Measurements from ENCODE around the gene AR.
"Not testable (repeated sequence)": the region's sequence is repeated elsewhere in the genome, so short reads cannot be mapped to it uniquely, and the experiment has no call there.

AR gene

GRCh38 chrX:67651437-67652142 is 107.8 kb downstream of the AR start:
- DNase-seq = no peak

GRCh38 chrX:67652543-67652942 is 108.7 kb downstream of the AR start:
- no peak for DNase-seq

GRCh38 chrX:67654301-67654700 is 110.5 kb downstream of the AR start:
- DNase-seq = no peak

GRCh38 chrX:67665583-67665982 is 121.8 kb downstream of the AR start:
- DNase-seq = no peak

- not testable (repeated sequence) for DNase-seq
Observed at GRCh38 chrX:67670717-67671116, 126.9 kb downstream of the AR start.

GRCh38 chrX:67673741-67674274 is 130.0 kb downstream of the AR start:
- DNase-seq = no peak

GRCh38 chrX:67674741-67675140 is 130.9 kb downstream of the AR start:
- DNase-seq = no peak

- no peak for DNase-seq
Observed at GRCh38 chrX:67684136-67684535, 140.3 kb downstream of the AR start.

- peak; percentile 15 for DNase-seq
Observed at GRCh38 chrX:67692246-67692645, 148.4 kb downstream of the AR start.

- DNase-seq = peak; percentile 21
Observed at GRCh38 chrX:67693928-67694327, 150.1 kb downstream of the AR start.

- DNase-seq = no peak
Observed at GRCh38 chrX:67697452-67697851, 153.6 kb downstream of the AR start.

GRCh38 chrX:67700602-67701001 is 156.8 kb downstream of the AR start:
- no peak for DNase-seq

- no peak for DNase-seq
Observed at GRCh38 chrX:67714004-67714403, 170.2 kb downstream of the AR start.

GRCh38 chrX:67717571-67717970 is 173.8 kb downstream of the AR start:
- no peak for DNase-seq

GRCh38 chrX:67718926-67719325 is 175.1 kb downstream of the AR start:
- DNase-seq = no peak

GRCh38 chrX:67720344-67720743 is 176.5 kb downstream of the AR start:
- DNase-seq = no peak

GRCh38 chrX:67721321-67721720 is 177.5 kb downstream of the AR start:
- DNase-seq = no peak

- no peak for DNase-seq
Observed at GRCh38 chrX:67723580-67724351, 179.9 kb downstream of the AR start.

GRCh38 chrX:67724359-67725110 is 180.7 kb downstream of the AR start:
- no peak for DNase-seq

- no peak for DNase-seq
Observed at GRCh38 chrX:67725471-67725870, 181.7 kb downstream of the AR start.

GRCh38 chrX:67726018-67726417 is 182.2 kb downstream of the AR start:
- DNase-seq = no peak

GRCh38 chrX:67727576-67727975 is 183.8 kb downstream of the AR start:
- no peak for DNase-seq

- DNase-seq = no peak
Observed at GRCh38 chrX:67730296-67730695, 186.5 kb downstream of the AR start.

GRCh38 chrX:67731061-67731460 is 187.2 kb downstream of the AR start:
- no peak for DNase-seq
